Gastroesophageal sphincter (tissue), 3 donors: ENCODE results near the gene LHX6.

Source experiments
- POLR2A ChIP-seq, 2 donors: fragments of 450-650 bp; IDR thresholded peaks; one replicate each; pipeline ENCODE4 v1.6.1; 2017; ENCODE audit warnings: antibody characterized with exemption in 2 of 2, mild to moderate bottlenecking in 2 of 2, moderate library complexity in 1 of 2
- POLR2AphosphoS5 ChIP-seq: sonication (generic); formaldehyde crosslinking; IDR thresholded peaks from one replicate; pipeline ENCODE4 v1.6.1; 2017; ENCODE audit warnings: antibody characterized with exemption
- TF ChIP-seq, protein P1 (sequence below), 4 experiments: fragments of 200-600 bp in 2 of 4; fragments of 450-650 bp in 2 of 4; sonication (generic) in 1 of 4; IDR thresholded peaks; one replicate each; pipeline ENCODE4 v1.5.1; 2017 to 2019; ENCODE audit warnings: antibody characterized with exemption in 4 of 4, mild to moderate bottlenecking in 2 of 4, moderate library complexity in 2 of 4

DNA sequence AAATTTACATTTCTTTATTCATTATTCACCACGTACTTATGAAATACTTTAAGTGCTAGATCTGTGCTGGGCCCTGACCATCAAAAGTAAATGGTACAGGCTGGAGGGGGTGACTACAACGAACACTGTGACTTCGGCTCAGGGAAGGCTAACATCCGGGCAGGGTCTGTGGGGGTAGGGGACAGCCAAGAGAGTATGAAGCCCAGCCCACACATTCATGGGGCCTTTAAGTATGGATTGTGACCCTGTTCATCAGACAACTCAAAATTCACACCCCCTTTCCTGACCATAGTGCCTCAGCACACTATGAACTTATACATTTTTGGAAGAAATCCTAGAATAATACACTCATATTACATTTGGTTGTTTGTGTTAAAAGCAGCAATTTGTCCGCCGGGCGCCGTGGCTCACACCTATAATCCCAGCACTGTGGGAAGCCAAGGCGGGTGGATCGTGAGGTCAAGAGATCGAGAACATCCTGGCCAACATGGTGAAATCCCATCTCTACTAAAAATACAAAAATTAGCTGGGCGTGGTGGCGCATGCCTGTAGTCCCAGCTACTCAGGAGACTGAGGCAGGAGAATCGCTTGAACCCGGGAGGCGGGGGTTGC, 35.7 kb downstream of the LHX6 start:
- no peak for TF ChIP-seq POLR2AphosphoS5
- TF ChIP-seq, protein P1, sequence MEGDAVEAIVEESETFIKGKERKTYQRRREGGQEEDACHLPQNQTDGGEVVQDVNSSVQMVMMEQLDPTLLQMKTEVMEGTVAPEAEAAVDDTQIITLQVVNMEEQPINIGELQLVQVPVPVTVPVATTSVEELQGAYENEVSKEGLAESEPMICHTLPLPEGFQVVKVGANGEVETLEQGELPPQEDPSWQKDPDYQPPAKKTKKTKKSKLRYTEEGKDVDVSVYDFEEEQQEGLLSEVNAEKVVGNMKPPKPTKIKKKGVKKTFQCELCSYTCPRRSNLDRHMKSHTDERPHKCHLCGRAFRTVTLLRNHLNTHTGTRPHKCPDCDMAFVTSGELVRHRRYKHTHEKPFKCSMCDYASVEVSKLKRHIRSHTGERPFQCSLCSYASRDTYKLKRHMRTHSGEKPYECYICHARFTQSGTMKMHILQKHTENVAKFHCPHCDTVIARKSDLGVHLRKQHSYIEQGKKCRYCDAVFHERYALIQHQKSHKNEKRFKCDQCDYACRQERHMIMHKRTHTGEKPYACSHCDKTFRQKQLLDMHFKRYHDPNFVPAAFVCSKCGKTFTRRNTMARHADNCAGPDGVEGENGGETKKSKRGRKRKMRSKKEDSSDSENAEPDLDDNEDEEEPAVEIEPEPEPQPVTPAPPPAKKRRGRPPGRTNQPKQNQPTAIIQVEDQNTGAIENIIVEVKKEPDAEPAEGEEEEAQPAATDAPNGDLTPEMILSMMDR (IDR thresholded peaks at IDR 0.05): no peak
- no peak for TF ChIP-seq POLR2A (IDR thresholded peaks at IDR 0.05)
